HG03571 (cell line): Measurements from ENCODE around the gene IRAK3.
"Not testable (repeated sequence)": the region's sequence is repeated elsewhere in the genome, so short reads cannot be mapped to it uniquely, and the experiment has no call there.

Source experiments
- ATAC-seq: cut with Tn5 transposase; IDR thresholded peaks from one replicate; pipeline ENCODE4 v1.9.1; 2021; ENCODE audit not compliant: unreplicated experiment

The IRAK3 gene

DNA sequence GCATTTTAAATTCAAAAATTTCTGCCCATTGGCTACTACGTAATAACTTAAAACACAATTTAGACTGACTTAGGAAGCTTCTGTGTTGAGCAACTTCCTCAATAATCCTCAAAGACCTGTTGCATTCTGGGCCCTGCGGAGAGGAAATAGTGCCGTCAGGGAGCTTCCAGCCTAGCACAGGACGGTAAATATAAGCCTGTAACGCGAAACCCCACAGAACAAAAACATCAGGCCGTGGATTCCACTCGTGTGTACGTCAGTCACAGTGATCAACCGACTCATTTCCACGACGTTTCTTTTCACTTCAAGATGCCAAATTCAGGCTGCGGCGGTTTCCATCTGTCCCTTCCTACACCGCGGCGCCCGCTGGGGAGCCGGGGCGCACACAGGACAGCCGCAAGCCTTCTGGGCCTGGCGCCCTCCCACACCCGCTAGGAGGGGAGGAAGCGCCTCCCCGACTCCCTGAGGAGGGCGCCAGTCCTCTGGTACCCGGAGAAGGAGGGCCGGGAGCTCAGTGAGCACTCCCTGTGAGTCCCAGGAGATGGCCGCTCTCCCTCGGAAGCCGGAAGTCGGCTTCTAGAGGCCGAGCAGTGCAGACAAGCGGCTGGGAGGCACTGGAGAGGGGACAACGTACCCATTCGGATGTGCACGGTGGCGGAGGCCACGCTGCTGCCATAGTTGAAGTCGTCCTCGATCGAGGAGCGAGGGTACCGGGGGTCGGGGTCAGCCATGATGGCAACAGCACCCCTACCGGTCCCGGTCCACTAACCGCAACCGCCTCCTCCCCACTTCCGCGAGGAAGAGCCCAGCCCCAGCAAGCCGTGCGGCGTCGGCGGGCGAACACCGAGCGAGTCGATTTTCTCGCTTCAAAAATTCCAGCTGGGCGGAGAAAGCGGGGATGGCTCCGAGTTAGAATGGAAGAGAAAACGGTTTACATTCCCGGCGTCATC, 19.5 kb upstream of the IRAK3 start, which contains the start of gene TMBIM4:
TSS of gene TMBIM4 (minus strand) at position 776 of the 950 bp plus-strand sequence. CDS start at position 731, 45 bp downstream.
- ATAC-seq = peak; percentile 87

DNA sequence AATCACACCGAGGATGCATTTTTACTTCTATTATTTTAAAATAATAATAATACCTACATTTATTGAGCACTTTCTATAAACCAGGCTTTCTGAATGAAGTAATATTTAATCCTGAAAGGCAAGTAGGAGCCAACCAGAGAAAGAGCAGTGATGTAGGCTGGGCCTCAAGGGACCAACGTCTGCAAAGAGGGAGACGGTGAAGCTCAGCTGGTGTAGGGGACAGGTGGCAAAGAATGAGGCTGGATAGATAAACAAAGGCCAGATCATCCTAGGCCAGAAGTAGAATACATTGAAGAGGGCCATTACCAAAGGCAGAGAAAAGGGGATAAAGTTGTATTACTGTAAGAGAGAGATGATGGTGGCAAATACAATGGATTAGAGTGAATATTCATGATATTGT, 18.4 kb upstream of the IRAK3 start:
- ATAC-seq = no peak

DNA sequence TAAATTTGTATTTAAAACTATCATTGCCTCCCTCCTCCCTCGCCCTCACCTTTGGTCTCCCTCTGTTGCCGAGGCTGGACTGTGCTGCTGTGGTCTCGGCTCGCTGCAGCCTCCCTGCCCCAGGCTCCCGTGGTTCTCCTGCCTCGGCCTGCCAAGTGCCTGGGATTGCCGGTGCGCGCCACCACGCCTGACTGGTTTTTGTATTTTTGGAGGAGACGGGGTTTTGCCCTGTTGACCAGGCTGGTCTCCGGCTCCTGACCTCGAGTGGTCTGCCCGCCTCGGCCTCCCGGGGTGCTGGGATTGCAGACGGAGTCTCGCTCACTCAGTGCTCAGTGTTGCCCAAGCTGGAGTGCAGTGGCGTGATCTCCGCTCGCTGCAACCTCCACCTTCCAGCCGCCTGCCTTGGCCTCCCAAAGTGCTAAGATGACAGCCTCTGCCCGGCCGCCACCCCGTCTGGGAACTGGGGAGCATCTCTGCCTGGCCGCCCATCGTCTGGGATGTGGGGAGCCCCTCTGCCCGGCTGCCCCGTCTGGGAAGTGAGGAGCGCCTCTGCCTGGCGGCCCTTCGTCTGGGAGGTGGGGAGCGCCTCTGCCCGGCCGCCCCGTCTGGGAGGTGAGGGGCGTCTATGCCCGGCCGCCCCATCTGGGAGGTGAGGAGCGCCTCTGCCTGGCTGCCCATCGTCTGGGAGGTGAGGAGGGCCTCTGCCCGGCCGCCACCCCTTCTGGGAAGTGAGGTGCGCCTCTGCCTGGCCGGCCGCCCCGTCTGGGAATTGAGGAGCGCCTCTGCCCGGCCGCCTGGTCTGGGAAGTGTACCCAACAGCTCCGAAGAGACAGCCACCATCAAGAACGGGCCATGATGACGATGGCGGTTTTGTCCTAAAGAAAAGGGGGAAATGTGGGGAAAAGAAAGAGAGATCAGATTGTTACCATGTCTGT, 14.4 kb upstream of the IRAK3 start:
- not testable (repeated sequence) for ATAC-seq

DNA sequence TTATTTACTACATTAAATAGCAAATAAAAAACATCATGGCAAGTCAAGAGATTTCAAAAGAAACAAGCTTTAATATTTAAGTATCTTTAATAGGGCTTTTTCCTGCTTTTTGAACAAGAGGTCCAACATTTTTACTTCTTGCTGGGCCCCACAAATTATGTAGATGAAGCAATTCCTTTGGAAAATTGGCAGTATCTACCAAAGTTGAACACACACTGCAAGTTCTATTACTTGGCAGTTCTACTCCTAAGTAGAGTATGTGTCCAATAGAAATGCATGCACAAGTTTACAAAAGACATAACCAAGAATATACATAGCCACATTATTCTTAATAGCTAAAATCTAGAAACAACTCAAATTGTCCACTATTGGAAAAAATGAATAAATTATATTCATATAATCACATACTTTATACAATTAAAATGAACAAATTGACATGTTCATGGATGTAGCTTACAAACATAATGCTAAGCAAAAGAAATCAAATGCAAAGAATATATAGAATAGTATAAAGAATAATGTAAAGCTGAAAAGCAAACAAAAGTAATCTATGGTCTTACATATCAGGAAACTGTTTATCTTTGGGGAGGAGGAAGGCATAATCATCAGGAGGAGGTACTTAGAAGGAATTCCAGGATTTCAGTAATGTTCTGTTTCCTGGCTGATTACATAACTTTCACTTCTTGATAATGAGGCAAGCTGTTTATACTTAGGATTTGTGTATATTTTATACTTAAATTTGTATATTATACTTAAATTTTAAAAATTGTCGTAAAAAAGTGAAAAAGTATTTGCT, 12.7 kb upstream of the IRAK3 start:
- ATAC-seq = no peak

DNA sequence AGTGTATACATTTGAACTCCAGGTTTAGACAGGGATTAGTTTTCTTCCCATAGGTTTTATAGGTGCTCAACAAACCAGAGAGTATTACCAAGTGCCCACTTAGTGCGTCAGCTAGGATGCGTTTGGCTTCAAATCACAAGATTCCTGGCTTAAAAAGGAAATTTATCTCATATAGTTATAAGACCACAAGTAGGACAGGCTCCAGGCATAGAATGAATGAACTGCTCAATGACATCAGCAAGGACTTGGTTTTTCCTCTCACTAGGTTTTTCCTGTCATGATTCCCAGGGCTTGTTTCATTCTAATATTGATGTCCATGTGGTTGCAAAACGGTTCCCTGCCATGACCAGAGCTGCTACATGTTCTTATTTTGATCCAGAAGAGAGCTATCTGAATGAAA, 6.1 kb upstream of the IRAK3 start:
- no peak for ATAC-seq

DNA sequence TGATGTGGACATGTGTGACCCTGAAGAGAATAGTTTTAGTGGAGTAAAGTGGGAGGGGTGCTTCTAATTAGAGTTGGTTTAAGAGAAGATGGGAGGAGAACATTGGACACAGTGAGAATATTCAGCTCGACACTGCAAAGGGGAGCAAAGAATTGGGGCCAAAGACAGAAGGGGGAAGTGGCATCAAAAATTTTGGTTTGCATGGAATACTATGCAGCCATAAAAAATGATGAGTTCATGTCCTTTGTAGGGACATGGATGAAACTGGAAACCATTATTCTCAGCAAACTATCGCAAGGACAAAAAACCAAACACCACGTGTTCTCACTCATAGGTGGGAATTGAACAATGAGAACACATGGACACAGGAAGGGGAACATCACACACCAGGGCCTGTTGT, 4.2 kb upstream of the IRAK3 start:
- ATAC-seq = not testable (repeated sequence)

DNA sequence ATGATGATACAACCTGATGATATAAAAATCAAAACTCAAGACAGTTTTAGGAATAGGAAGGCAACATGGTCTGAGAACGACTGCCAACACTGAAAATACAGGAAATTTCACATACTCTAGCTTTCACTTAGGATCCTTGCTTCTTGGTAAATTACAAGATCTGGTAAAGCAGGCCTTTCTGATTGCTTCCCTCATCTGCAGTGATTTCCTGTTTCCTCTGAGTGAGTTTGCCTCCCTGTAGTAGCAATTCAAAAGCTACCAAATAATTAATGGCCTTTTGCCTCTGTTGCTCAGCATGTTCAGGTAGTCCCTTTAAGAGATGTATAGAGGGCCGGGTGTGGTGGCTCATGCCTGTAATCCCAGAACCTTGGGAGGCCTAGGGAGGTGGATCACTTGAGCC, 2.0 kb upstream of the IRAK3 start:
- no peak for ATAC-seq

DNA sequence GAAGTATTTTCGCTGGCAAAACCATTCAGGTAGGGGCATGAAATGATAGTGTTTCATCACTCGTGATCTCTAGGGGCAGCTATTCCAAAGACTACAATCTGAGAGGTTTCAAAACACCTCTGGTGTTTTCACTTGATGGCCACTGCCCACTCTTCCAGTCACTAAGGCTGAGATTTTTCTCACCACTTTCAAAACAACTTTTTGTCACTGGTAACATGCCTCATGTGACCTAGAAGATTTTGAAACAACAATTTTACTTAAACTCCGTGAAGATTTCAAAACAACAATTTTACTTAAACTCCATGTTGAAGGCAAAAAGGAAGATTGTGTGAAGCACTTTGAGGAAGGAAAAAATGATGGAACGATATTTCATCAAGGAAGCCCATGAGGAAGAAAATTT, 1.2 kb upstream of the IRAK3 start:
- ATAC-seq = no peak

DNA sequence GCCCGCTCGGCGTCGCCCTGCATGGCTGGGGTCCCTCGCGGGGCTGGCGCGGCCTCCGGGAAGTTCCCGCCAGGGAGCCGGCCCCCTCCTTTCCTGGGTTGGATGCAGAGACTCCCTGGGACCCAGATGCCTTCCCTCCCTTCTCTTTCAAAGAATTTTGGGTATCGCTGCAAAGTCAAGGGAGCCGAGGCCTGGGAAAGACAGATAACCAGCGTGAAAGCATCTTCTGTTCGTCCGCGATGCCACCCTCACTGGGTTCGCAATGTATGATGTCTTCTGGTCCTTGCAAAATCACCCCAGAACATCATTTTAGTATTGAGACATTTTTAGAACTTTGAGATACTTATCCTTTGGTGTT, 451 bp downstream of the IRAK3 start:
- no peak for ATAC-seq

DNA sequence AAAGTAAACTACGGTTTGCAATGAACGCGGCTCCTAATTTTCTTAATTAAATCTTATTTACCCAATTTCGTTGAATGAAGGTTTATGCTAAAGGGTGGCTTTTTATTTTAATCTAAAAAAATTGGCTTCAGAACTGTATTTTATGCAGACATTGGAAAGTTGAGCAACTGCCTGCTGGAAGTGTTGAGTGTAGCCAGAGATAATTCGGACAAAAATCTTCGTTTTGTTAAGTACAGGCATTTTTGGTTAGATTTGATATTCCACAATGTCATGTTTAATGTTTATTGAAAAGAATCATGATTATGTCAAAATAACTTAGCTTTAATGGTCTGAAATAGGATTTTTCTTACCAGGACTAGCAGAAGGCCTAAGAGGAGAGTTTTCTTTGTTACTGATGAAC, 875 bp downstream of the IRAK3 start:
- no peak for ATAC-seq

DNA sequence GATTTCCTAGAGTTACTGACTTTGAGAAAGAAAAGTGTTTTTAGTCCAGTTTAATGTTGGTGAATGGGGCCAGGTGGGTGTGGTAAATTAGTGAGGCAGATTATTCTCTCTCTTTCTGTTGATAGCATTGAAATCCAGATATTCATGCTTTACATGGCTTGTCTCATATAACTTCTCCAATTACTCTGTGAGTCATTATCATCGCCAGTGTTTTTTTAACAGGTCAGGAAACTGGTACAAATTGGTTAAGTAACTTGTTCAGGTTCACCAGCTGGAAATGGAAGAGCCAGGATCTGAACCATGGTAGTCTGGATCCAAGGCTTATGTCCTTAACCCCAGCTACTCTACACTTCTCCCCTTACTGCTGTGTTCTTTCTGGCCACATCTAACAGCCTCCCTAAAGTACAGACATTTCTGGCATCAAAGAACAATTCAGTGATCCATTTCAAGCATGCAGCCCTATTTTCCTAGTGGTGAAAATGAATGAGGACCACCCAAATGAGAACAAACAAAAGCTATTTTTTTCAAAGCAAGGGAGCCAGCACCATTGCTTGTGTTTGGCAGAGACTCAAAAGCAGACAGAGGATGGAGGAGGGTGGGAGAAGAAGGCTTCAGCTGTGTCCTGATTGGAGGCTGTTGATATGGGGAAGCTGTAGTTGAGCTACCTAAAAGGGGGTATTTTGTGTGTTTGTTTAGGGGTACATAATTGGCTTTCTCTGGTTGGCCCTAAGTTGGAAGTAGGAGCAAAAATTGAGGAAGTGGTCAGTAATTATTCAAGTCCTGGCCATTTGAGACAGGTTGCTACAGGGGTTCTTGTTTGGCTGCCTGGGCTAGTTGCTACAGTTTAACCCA, 1.7 kb downstream of the IRAK3 start:
- ATAC-seq = no peak

DNA sequence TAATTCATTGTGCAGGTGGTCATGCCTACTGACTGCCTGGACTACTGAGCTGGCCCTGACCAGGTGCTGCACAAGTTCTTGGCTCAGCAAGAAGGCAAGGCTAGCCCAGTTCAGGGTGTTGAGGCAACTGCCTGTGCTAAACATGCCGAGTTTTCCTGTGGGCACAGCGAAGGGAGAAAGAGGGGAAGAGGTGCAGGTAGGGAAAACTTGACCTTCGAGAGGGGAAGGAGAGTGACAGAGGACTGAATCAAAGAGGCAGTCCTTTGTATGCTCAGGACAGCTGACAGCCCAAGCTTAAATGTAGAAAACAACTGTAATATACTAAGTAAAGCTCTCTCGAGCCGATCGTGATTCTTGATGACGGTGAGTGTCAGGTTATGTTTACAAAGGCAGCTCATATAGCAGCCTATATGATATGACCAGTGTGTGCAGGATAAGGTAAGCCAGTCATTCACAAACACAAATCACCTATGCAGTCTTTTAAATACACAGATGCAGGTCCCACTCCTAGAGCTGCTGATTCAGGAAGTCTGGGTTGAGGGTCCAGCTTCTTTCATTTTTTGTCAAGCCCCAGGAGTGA, 2.6 kb downstream of the IRAK3 start:
- ATAC-seq = no peak

DNA sequence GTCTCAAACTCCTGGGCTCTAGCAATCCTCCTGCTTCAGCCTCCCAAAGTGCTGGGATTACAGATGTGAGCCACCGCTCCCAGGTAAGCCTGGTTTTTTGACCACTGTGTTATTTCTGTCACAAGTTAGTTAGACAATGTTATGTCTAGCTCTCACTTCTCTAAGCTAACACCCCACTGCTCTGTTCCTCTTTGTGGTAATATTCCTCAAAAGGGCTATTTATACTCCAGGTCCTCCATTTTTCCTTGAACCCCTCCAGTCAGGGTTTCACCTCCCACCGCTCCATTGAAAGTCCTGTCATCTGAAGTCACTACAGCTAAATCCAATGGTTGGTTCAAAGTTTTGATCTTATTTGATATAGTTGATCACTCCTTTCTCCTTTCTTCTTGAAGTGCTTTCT, 5.1 kb downstream of the IRAK3 start:
- ATAC-seq = no peak

DNA sequence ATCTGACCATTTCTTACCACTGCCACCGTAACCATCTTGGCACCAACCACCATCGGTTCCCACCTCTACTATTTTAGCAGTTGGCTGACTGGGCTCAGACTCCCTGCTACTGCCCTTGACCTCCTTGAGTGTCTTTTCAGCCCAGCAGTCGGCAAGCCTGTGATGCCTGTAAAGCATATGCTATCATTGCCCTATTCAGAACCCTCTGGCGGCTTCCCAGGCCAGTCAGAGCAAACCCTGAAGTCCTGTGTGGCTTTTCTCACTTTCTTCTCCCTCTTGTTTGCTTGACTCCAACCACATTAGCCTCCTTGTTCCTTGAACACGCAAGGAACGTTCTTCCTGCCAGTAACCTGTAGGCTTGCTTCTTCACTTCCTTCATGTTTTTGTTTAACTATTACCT, 6.2 kb downstream of the IRAK3 start:
- no peak for ATAC-seq

DNA sequence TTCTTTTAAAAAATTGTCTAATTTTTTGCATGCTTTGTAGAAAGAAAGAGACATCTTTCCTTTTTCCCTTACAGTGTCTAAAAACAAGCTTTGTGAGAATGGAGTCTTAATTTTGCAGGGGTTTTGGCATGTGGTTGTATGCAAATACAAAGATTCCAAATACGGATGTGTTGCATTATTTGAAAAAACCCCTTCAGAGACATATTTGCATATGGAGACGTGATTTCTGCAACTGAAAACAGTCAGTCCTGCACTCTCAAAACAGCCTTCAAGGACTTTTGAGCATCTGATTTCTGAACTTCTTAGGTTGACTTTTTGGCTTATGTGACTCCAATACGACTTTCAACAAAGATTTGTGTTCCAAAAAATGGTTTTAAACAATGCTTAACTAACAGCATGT, 7.8 kb downstream of the IRAK3 start:
- ATAC-seq = peak; percentile 87

DNA sequence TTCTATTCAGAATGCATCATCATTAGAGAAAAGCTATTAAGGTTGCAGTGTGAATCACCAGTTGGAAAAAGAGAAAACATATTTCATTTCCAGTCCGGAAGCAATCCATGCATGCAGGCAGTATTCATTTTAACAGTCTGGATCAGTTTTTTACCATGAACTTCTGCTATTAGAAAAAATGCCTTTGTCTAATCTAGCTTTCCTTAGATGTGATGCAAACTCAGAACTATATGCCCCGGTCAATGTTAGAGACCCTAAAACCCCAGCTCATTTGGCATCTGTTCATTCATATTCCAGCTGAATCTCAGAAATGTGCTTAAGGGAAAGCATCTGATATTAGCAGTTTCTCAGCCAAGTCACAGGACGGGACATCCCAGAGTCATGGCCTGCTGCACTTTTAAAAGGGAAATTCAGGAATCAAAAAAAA, 8.5 kb downstream of the IRAK3 start:
- ATAC-seq = no peak

DNA sequence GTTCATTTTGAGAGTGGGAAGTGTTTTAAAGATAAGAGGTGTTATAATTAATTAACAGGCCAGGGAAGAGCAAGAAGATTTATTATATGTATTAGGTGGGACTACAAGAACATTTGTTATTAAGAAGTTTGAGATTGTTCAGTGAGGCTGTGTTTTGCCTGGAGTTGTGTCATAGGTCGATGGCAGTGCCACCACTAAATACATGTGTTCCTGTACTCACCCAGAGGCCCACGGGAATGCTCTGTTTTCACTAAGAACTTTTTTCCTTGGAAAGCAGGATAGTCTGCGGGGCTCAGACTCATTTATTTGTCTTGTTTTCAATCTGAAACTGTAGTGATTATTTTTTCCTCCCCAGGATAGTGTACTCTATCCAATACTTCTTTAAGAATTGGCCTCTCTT, 10.1 kb downstream of the IRAK3 start:
- ATAC-seq = no peak

DNA sequence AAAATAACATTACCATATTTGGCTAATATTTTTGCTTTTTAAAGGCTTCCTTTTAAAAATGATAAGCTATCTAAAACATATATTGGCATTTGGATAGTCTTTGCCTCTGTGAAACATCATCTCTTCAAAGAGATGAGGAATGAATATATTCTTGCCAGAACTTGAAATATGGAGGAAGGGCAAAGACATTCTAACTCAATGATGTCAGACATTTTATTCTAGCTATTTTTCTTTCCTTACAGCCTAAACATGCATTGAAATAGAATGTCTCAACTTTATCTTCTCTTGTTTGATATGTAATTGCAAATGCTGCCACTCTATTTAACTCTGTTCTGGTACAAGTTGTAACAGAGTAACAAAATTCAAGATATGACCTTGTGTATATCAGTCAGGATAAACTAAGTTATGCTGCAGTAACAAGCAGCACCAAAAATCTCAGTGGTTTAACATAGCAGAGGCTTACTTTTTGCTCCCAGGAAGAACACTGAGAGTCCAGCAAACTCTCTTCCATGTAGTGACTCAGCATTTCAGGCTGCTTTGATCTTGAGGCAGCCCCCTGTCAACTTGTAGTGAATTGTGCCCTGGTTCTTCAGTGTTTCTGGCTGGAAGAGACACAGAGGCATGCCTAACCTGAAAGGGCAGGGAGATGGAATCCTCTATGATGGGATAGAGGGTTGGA, 11.0 kb downstream of the IRAK3 start:
- no peak for ATAC-seq

DNA sequence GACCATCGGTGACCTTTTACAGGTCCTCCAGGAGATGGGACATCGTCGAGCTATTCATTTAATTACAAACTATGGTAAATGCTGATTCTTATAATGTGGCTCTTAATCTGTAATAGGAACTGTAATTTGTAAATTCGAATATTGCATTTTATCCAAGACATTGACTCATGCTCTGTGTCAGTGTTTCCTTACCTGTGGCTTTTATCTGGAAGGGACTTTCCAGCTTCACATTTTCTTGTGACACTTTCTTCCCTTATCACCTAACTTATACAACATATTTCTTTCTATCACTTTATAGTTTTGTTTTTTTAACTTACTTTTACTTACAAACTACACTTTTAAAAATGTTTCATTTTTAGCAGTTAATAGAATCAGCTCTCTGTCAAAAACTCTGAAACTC, 14.8 kb downstream of the IRAK3 start:
- no peak for ATAC-seq
